Endothelial cell of umbilical vein (primary cell): Measurements from ENCODE around the gene TBC1D19. TPM values are rescaled to one million over a fixed set of nuclear protein-coding genes. Genes with fewer than 3 reads are reported as not detected.
"Not testable (repeated sequence)": the region's sequence is repeated elsewhere in the genome, so short reads cannot be mapped to it uniquely, and the experiment has no call there.

Experiments
- BruUV-seq: library from RNA; stranded (reverse); fragments of 400-500 nt; replicated peaks from 2 replicates; lab custom pipeline; 2021; lab: Mats Ljungman, UMichigan
- CTCF ChIA-PET: fragments of 300-600, 350-600 bp; sonication (Branson Sonifier 250); formaldehyde crosslinking; loops from one replicate; lab custom pipeline; 2021; ENCODE audit warnings: antibody characterized with exemption, inconsistent platforms; lab: Charles Lee
- POLR2A ChIA-PET: fragments of 300-600, 350-600 bp; sonication (Branson Sonifier 250); formaldehyde crosslinking; loops from one replicate; lab custom pipeline; 2021; ENCODE audit warnings: antibody characterized with exemption, inconsistent platforms; lab: Charles Lee
- DNase-seq: peaks from one replicate; pipeline ENCODE4 v3.0.0-alpha.2; 2011; ENCODE audit warnings: low read depth, low spot score
- FAIRE-seq: peaks from 2 replicates; lab custom pipeline; 2011; peaks lifted over from hg19 to GRCh38; lab: Jason Lieb, UNC
- H2AFZ ChIP-seq: 2 replicates; pipeline ENCODE4 v1.6.0; 2012; ENCODE audit warnings: low read depth, low read length, control low read depth, inconsistent platforms
- H3K27ac ChIP-seq: 2 replicates; pipeline ENCODE4 v1.5.1; 2011; ENCODE audit warnings: low read depth, mild to moderate bottlenecking, control low read depth, low read length, moderate library complexity; ENCODE audit not compliant: insufficient read depth
- H3K27me3 ChIP-seq, 2 experiments: 2 replicates each; pipeline versions ENCODE4 v1.6.0 to v1.6.1; 2011; ENCODE audit warnings: low read length in 2 of 2, mixed read lengths in 1 of 2; ENCODE audit not compliant: control insufficient read depth in 2 of 2, insufficient read depth in 2 of 2
- H3K36me3 ChIP-seq, 2 experiments: 2 replicates in 1 of 2; 3 replicates in 1 of 2; pipeline ENCODE4 v1.5.1; 2011; ENCODE audit warnings: low read length in 2 of 2, mild to moderate bottlenecking in 1 of 2, moderate library complexity in 1 of 2; ENCODE audit not compliant: control insufficient read depth in 2 of 2, insufficient read depth in 2 of 2; ENCODE audit errors: extremely low read depth in 1 of 2
- H3K4me1 ChIP-seq: 3 replicates; pipeline ENCODE4 v1.5.1; 2011; ENCODE audit warnings: mild to moderate bottlenecking, low read length; ENCODE audit not compliant: control insufficient read depth, insufficient read depth; ENCODE audit errors: extremely low read depth
- H3K4me2 ChIP-seq: 2 replicates; pipeline ENCODE4 v1.6.1; 2011; ENCODE audit warnings: low read length, control low read depth, mixed read lengths; ENCODE audit not compliant: insufficient read depth
- H3K4me3 ChIP-seq, 3 experiments: fragments of 200-600 bp in 1 of 3; sonication (generic), shearing (Covaris generic) in 1 of 3; replicated peaks in 1 of 3; 2 replicates each; pipeline ENCODE4 v1.5.1; 2011 to 2016; ENCODE audit warnings: control low read depth in 3 of 3, low read length in 3 of 3, mild to moderate bottlenecking in 2 of 3, inconsistent platforms in 1 of 3, low read depth in 1 of 3, moderate library complexity in 1 of 3; ENCODE audit not compliant: insufficient read depth in 1 of 3
- H3K79me2 ChIP-seq: 2 replicates; pipeline ENCODE4 v1.6.0; 2012; ENCODE audit warnings: low read length, inconsistent platforms; ENCODE audit not compliant: control insufficient read depth, insufficient read depth
- H3K9ac ChIP-seq: replicated peaks from 2 replicates; pipeline ENCODE3; 2011; ENCODE audit warnings: low read length, control low read depth; ENCODE audit not compliant: insufficient read depth; ENCODE audit errors: extremely low read depth
- H3K9me1 ChIP-seq: replicated peaks from 3 replicates; pipeline ENCODE4 v1.6.0; 2011; ENCODE audit warnings: mild to moderate bottlenecking, low read length; ENCODE audit not compliant: control insufficient read depth, insufficient read depth; ENCODE audit errors: extremely low read depth
- H3K9me3 ChIP-seq: replicated peaks from 2 replicates; pipeline ENCODE4 v1.5.1; 2012; ENCODE audit warnings: low read length, inconsistent platforms; ENCODE audit not compliant: control insufficient read depth, insufficient read depth
- H4K20me1 ChIP-seq: replicated peaks from 2 replicates; pipeline ENCODE3; 2011; ENCODE audit warnings: mild to moderate bottlenecking, low read length; ENCODE audit not compliant: control insufficient read depth, insufficient read depth; ENCODE audit errors: extremely low read depth
- dilution Hi-C: fragments of 300-500 bp; cut with MboI; formaldehyde crosslinking; loops from one replicate; pipeline ENCODE4 v1.15.0; 2019; ENCODE audit warnings: low sequenced_read_pairs; ENCODE audit not compliant: extremely low pct_ligation_motif_present
- intact Hi-C: fragments of 100-400 bp; cut with micrococcal nuclease; formaldehyde crosslinking; loops from one replicate; pipeline ENCODE4 v1.10.0; 2022
- polyA plus RNA-seq, 4 experiments: library from polyadenylated mRNA; depleted of rRNA in 3 of 4; stranded (reverse) in 3 of 4; unstranded in 1 of 4; fragments of >200 nt; gene quantifications; 2 replicates each; pipeline versions ENCODE4 v1.2.1 to v1.2.3, GENCODE V29; 2011 to 2012; ENCODE audit warnings: missing spikeins in 1 of 4
- total RNA-seq: library from RNA; stranded (reverse); gene quantifications from 2 replicates; pipeline ENCODE4 v1.2.3, GENCODE V29; 2021
- TF ChIP-seq, protein P1 (sequence below): IDR thresholded peaks from 2 replicates; pipeline ENCODE4 v1.6.1; 2011; ENCODE audit not compliant: insufficient read depth, insufficient read length
- TF ChIP-seq, protein P2 (sequence below), 2 donors: IDR thresholded peaks; 1 replicate in 1 of 2; 2 replicates in 1 of 2; pipeline ENCODE4 v1.5.1; 2011; ENCODE audit warnings: low read length in 2 of 2, mild to moderate bottlenecking in 2 of 2, moderate library complexity in 2 of 2, control low read depth in 1 of 2, inconsistent platforms in 1 of 2, low read depth in 1 of 2; ENCODE audit not compliant: insufficient read depth in 1 of 2; ENCODE audit errors: extremely low read depth in 1 of 2

Gene TBC1D19
- total and polyA plus RNA-seq, 2 donors (not counting 3 experiments of a cell fraction or from before 2014, with no cell fraction given) = 4.4 to 5.9 TPM

DNA sequence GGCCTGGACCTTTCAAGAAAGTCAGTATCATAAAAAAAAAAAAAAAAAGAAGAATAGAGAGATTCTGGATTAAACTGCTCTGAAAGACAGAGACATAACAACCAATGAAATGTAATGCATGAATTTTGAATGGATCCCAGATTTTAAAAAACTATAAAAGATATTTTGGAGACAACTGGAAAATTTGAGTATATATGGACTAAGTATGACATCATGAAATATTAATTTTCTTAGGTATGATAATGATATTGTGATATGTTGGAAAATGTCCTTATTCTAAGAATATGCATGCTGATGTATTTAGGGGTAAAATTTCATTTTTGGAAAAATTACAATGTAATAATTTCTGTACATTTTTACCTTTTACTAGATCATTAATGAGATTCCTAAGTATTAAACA, 52.6 kb downstream of the TBC1D19 start:
- H3K9ac ChIP-seq = no peak overlapping the region
- no peaks in the 10 kb centered on the region for H4K20me1 ChIP-seq
- TF ChIP-seq, protein P1, sequence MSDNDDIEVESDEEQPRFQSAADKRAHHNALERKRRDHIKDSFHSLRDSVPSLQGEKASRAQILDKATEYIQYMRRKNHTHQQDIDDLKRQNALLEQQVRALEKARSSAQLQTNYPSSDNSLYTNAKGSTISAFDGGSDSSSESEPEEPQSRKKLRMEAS = no peak
- TF ChIP-seq, protein P2, sequence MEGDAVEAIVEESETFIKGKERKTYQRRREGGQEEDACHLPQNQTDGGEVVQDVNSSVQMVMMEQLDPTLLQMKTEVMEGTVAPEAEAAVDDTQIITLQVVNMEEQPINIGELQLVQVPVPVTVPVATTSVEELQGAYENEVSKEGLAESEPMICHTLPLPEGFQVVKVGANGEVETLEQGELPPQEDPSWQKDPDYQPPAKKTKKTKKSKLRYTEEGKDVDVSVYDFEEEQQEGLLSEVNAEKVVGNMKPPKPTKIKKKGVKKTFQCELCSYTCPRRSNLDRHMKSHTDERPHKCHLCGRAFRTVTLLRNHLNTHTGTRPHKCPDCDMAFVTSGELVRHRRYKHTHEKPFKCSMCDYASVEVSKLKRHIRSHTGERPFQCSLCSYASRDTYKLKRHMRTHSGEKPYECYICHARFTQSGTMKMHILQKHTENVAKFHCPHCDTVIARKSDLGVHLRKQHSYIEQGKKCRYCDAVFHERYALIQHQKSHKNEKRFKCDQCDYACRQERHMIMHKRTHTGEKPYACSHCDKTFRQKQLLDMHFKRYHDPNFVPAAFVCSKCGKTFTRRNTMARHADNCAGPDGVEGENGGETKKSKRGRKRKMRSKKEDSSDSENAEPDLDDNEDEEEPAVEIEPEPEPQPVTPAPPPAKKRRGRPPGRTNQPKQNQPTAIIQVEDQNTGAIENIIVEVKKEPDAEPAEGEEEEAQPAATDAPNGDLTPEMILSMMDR (IDR thresholded peaks at IDR 0.05; ENCODE audit: extremely low read depth in 1 of 2, insufficient read depth in 1 of 2, low read depth in 1 of 2, low read length in 2 of 2) = no peak
- DNase-seq (no peak), FAIRE-seq (no peak)
- H3K36me3 ChIP-seq = no peaks in the 10 kb centered on the region
- intact Hi-C loops = no loop called here
- H2AFZ ChIP-seq = no peak overlapping the region
- no peaks in the 10 kb centered on the region for H3K79me2 ChIP-seq
- no peaks in the 10 kb centered on the region for H3K4me1 ChIP-seq
- no peak overlapping the region for H3K4me2 ChIP-seq
- dilution Hi-C loops = no loop called here
- ChIA-PET POLR2A (no interaction called here), CTCF (interaction anchor here (0.9 kb wide), 1 partner anchor 17 kb away, joined by 3 read pairs; no protein-coding TSS in a partner anchor)
- H3K27ac ChIP-seq = no peak overlapping the region
- BruUV-seq = no TSS peak
- no peaks in the 10 kb centered on the region for H3K27me3 ChIP-seq
- no peak overlapping the region for H3K4me3 ChIP-seq
- no peaks in the 10 kb centered on the region for H3K9me1 ChIP-seq
- no peaks in the 10 kb centered on the region for H3K9me3 ChIP-seq

DNA sequence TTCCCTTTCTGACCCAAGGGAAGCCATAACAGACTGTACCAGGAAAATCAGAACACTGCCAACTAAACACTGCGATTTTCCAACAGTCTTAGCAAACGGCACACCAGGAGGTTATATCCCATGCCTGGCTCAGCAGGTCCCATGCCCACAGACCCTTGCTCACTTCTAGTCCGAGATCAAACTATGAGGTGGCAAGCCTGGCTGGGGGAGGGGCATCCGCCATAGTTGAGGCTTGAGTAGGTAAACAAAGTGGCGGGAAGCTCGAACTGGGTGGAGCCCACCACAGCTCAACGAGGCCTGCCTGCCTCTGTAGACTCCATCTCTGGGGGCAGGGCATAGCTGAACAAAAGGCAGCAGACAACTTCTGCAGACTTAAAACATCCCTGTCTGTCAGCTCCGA, 56.8 kb downstream of the TBC1D19 start:
- H3K9ac ChIP-seq, POLR2A ChIA-PET, H3K27me3 ChIP-seq, H3K4me3 ChIP-seq, FAIRE-seq, CTCF ChIA-PET, intact Hi-C loops, dilution Hi-C loops, H3K9me1 ChIP-seq, H3K79me2 ChIP-seq, H4K20me1 ChIP-seq, DNase-seq, H3K36me3 ChIP-seq, H3K4me1 ChIP-seq, H3K27ac ChIP-seq, BruUV-seq, H2AFZ ChIP-seq, H3K4me2 ChIP-seq, H3K9me3 ChIP-seq: not testable (repeated sequence)
